Measurements from ENCODE around the gene AQP5.

Gene AQP5

DNA sequence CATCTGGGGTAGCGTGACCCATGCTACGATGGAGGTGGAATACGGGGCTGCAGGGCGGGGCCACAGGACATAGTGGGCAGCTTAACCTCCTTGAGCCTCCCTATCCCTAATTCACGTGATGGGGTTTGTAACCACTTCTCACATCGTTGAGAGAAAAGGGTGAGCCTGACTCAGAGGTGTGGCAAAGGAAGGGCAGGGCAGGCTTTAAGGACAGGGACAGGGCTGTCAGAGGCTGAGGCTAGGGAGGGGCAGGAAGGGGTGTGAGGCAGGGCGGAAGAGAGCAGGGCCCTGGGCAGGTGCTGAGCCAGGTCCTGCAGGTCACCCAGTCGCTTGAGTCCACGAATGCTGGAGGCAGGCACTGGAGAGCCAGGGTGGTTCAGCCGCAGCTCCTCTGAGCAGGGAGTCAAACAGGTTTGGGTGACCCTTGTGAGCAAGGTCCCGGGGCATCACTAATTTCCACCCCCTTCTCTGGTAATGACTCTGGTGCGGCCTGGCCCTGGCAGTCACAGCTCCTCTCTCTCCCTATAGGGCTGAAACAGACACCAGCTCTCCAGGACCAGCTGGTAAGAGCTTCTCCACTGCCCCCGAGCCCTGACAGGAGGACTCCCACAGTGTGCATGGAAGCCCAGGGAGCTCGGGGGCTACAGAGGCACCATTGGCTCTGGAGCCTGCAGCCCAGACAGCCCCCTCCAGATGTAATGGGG is 18.6 kb upstream of the AQP5 start:
- Histone ChIP-seq H3K9me3 (replicated peaks in 1 of 2; ENCODE audit: control insufficient read depth in 2 of 2, insufficient read depth in 1 of 2, low read depth in 1 of 2, low read length in 2 of 2) (no peaks in the 10 kb centered on the region), H3K36me3 (replicated peaks in 1 of 2; ENCODE audit: control insufficient read depth in 2 of 2, insufficient read depth in 2 of 2, low read length in 2 of 2) (no peaks in the 10 kb centered on the region), H3K18ac (ENCODE audit: low read length) (peak overlapping the region; percentile 81), H3K4ac (ENCODE audit: low read length) (peak overlapping the region; percentile 27), H3K23ac (ENCODE audit: low read depth, low read length, poor library complexity) (peak overlapping the region; percentile 56), H3K9ac (ENCODE audit: low read depth, low read length, poor library complexity) (peak overlapping the region; percentile 61), H2AK5ac (ENCODE audit: low read depth, low read length) (peak overlapping the region; percentile 67), H4K91ac (ENCODE audit: low read depth, low read length, poor library complexity) (no peak overlapping the region), H3K4me2 (ENCODE audit: insufficient read depth, low read length, poor library complexity, severe bottlenecking) (no peak overlapping the region), H3K79me1 (ENCODE audit: low read depth, low read length) (no peaks in the 10 kb centered on the region), H3K4me1 (ENCODE audit: control insufficient read depth in 2 of 2, insufficient read depth in 1 of 2, low read depth in 1 of 2, low read length in 2 of 2) (peaks cover 2% of the 10 kb centered on the region in 2 donors), H4K8ac (ENCODE audit: low read depth, low read length) (no peak overlapping the region), H3K14ac (ENCODE audit: low read length) (peak overlapping the region; percentile 25), H2BK5ac (ENCODE audit: low read length) (no peak overlapping the region), H2BK120ac (ENCODE audit: low read depth, low read length) (no peak overlapping the region), H2BK15ac (ENCODE audit: low read length) (peak overlapping the region; percentile 45), H2BK12ac (ENCODE audit: low read length) (peak overlapping the region; percentile 26), H3K27me3 (ENCODE audit: control insufficient read depth in 3 of 3, insufficient read depth in 3 of 3, low read depth in 1 of 3, low read length in 3 of 3) (peaks cover 0 to 75% (median 5%) of the 10 kb centered on the region in 3 experiments), H2AFZ (ENCODE audit: low read length) (no peak overlapping the region), H3K4me3 (ENCODE audit: low read length in 2 of 2) (no peak overlapping the region), H3K27ac (replicated peaks; ENCODE audit: low read length) (no peak overlapping the region)
- no peak for DNase-seq (ENCODE audit: low spot score)
- no CpG with 5 or more reads among the region's 14 CpGs for WGBS, 2 donors (ENCODE audit: extremely low coverage in 2 of 2, insufficient read length in 2 of 2, insufficient replicate concordance in 1 of 2)

DNA sequence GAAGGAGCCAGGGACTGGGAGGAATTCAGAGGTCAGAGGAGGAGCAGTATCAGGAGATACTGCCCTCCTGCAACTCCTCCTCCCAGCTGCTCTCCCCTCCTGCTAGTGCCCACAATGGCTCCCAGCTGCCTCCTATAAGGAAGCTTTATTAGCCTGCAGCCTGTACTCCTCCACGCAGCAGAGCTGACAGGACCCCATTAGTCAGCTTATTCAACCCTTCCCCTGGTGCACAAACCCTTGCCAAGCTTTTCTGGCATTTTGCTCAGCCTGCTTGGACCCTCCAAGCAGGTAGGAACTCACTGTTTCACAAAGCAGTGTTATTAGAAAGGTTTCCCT is 18.1 kb upstream of the AQP5 start:
- Histone ChIP-seq H2BK15ac (ENCODE audit: low read length) (peak overlapping the region; percentile 45), H3K9ac (ENCODE audit: low read depth, low read length, poor library complexity) (no peak overlapping the region), H2BK5ac (ENCODE audit: low read length) (no peak overlapping the region), H3K27ac (replicated peaks; ENCODE audit: low read length) (no peak overlapping the region), H3K79me1 (ENCODE audit: low read depth, low read length) (no peaks in the 10 kb centered on the region), H3K4me1 (ENCODE audit: control insufficient read depth in 2 of 2, insufficient read depth in 1 of 2, low read depth in 1 of 2, low read length in 2 of 2) (peaks cover 2% of the 10 kb centered on the region in 2 donors), H3K4ac (ENCODE audit: low read length) (no peak overlapping the region), H4K8ac (ENCODE audit: low read depth, low read length) (no peak overlapping the region), H3K27me3 (ENCODE audit: control insufficient read depth in 3 of 3, insufficient read depth in 3 of 3, low read depth in 1 of 3, low read length in 3 of 3) (peaks cover 0 to 76% (median 5%) of the 10 kb centered on the region in 3 experiments), H3K14ac (ENCODE audit: low read length) (no peak overlapping the region), H2BK120ac (ENCODE audit: low read depth, low read length) (no peak overlapping the region), H3K9me3 (replicated peaks in 1 of 2; ENCODE audit: control insufficient read depth in 2 of 2, insufficient read depth in 1 of 2, low read depth in 1 of 2, low read length in 2 of 2) (no peaks in the 10 kb centered on the region), H3K4me2 (ENCODE audit: insufficient read depth, low read length, poor library complexity, severe bottlenecking) (no peak overlapping the region), H2BK12ac (ENCODE audit: low read length) (peak overlapping the region; percentile 26), H3K23ac (ENCODE audit: low read depth, low read length, poor library complexity) (no peak overlapping the region), H3K4me3 (ENCODE audit: low read length in 2 of 2) (no peak overlapping the region), H3K18ac (ENCODE audit: low read length) (no peak overlapping the region), H2AK5ac (ENCODE audit: low read depth, low read length) (peak overlapping the region; percentile 67), H4K91ac (ENCODE audit: low read depth, low read length, poor library complexity) (no peak overlapping the region), H3K36me3 (replicated peaks in 1 of 2; ENCODE audit: control insufficient read depth in 2 of 2, insufficient read depth in 2 of 2, low read length in 2 of 2) (no peaks in the 10 kb centered on the region), H2AFZ (ENCODE audit: low read length) (no peak overlapping the region)
- no peak for DNase-seq (ENCODE audit: low spot score)
- no CpG with 5 or more reads among the region's 1 CpG for WGBS, 2 donors (ENCODE audit: extremely low coverage in 2 of 2, insufficient read length in 2 of 2, insufficient replicate concordance in 1 of 2)

DNA sequence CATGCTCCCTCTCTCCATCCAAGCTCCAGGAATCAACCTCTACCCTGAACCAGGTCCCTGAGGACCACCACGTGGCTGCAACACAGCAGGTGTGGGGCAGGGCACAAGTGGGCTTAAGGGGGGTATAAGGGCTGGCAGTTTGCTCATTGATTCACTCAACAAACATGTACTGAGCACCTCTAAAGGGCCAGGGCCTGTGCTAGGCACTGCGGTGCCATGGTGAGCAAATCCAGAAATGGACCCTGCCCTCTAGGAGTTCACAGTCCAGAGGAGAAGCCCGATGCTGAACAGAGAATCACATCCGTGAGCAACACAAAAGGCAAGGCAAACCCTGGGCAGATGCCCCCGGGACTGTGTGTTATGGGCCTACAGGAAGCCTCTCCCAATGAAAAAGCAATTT is 17.6 kb upstream of the AQP5 start:
- no peak overlapping the region for H2BK120ac ChIP-seq (ENCODE audit: low read depth, low read length)
- no peak for DNase-seq (ENCODE audit: low spot score)
- H3K4me2 ChIP-seq (ENCODE audit: insufficient read depth, low read length, poor library complexity, severe bottlenecking), result no peak overlapping the region
- no CpG with 5 or more reads among the region's 5 CpGs for WGBS, 2 donors (ENCODE audit: extremely low coverage in 2 of 2, insufficient read length in 2 of 2, insufficient replicate concordance in 1 of 2)
- no peak overlapping the region for H3K14ac ChIP-seq (ENCODE audit: low read length)
- no peak overlapping the region for H4K91ac ChIP-seq (ENCODE audit: low read depth, low read length, poor library complexity)
- H2BK5ac ChIP-seq (ENCODE audit: low read length), result no peak overlapping the region
- no peak overlapping the region for H3K9ac ChIP-seq (ENCODE audit: low read depth, low read length, poor library complexity)
- no peak overlapping the region for H2BK15ac ChIP-seq (ENCODE audit: low read length)
- no peaks in the 10 kb centered on the region for H3K9me3 ChIP-seq (replicated peaks in 1 of 2; ENCODE audit: control insufficient read depth in 2 of 2, insufficient read depth in 1 of 2, low read depth in 1 of 2, low read length in 2 of 2)
- no peak overlapping the region for H3K4me3 ChIP-seq (ENCODE audit: low read length in 2 of 2)
- H4K8ac ChIP-seq (ENCODE audit: low read depth, low read length), result no peak overlapping the region
- no peak overlapping the region for H2AFZ ChIP-seq (ENCODE audit: low read length)
- H3K18ac ChIP-seq (ENCODE audit: low read length), result no peak overlapping the region
- no peak overlapping the region for H2BK12ac ChIP-seq (ENCODE audit: low read length)
- no peak overlapping the region for H3K4ac ChIP-seq (ENCODE audit: low read length)
- H3K23ac ChIP-seq (ENCODE audit: low read depth, low read length, poor library complexity), result no peak overlapping the region
- H2AK5ac ChIP-seq (ENCODE audit: low read depth, low read length), result no peak overlapping the region
- no peaks in the 10 kb centered on the region for H3K36me3 ChIP-seq (replicated peaks in 1 of 2; ENCODE audit: control insufficient read depth in 2 of 2, insufficient read depth in 2 of 2, low read length in 2 of 2)
- H3K79me1 ChIP-seq (ENCODE audit: low read depth, low read length), result no peaks in the 10 kb centered on the region
- H3K27me3 ChIP-seq (ENCODE audit: control insufficient read depth in 3 of 3, insufficient read depth in 3 of 3, low read depth in 1 of 3, low read length in 3 of 3), result peaks cover 0 to 76% (median 5%) of the 10 kb centered on the region in 3 experiments
- peaks cover 2% of the 10 kb centered on the region in 2 donors for H3K4me1 ChIP-seq (ENCODE audit: control insufficient read depth in 2 of 2, insufficient read depth in 1 of 2, low read depth in 1 of 2, low read length in 2 of 2)
- H3K27ac ChIP-seq (replicated peaks; ENCODE audit: low read length), result no peak overlapping the region

DNA sequence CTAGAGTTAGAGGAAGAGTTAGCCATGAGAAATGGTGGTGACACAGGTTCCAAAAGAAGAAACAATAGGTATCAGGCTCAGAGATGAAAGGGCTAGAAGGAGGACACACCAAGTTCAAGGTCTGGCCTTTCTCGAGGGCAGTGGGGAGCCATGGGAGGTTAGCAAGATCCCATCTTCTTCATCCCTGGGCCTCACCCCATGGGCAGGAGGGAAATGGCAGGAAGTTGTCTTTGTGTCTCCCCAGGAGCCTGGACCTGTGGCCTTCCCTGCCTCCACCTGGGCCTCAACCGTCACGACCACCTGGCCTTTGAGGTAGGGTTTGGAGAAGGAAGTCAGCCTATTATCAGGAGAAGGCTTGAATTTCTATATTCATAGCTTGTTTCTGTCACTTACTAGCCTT is 17.0 kb upstream of the AQP5 start:
- Histone ChIP-seq H3K9ac (ENCODE audit: low read depth, low read length, poor library complexity) (no peak overlapping the region), H3K79me1 (ENCODE audit: low read depth, low read length) (no peaks in the 10 kb centered on the region), H3K27ac (replicated peaks; ENCODE audit: low read length) (no peak overlapping the region), H4K8ac (ENCODE audit: low read depth, low read length) (no peak overlapping the region), H3K4me1 (ENCODE audit: control insufficient read depth in 2 of 2, insufficient read depth in 1 of 2, low read depth in 1 of 2, low read length in 2 of 2) (peaks cover 2% of the 10 kb centered on the region in 2 donors), H2AK5ac (ENCODE audit: low read depth, low read length) (no peak overlapping the region), H3K4me3 (ENCODE audit: low read length in 2 of 2) (no peak overlapping the region), H2BK120ac (ENCODE audit: low read depth, low read length) (no peak overlapping the region), H3K4me2 (ENCODE audit: insufficient read depth, low read length, poor library complexity, severe bottlenecking) (no peak overlapping the region), H4K91ac (ENCODE audit: low read depth, low read length, poor library complexity) (no peak overlapping the region), H3K27me3 (ENCODE audit: control insufficient read depth in 3 of 3, insufficient read depth in 3 of 3, low read depth in 1 of 3, low read length in 3 of 3) (peaks cover 0 to 78% (median 5%) of the 10 kb centered on the region in 3 experiments), H3K4ac (ENCODE audit: low read length) (no peak overlapping the region), H3K9me3 (replicated peaks in 1 of 2; ENCODE audit: control insufficient read depth in 2 of 2, insufficient read depth in 1 of 2, low read depth in 1 of 2, low read length in 2 of 2) (no peaks in the 10 kb centered on the region), H2BK15ac (ENCODE audit: low read length) (peak overlapping the region; percentile 14), H3K36me3 (replicated peaks in 1 of 2; ENCODE audit: control insufficient read depth in 2 of 2, insufficient read depth in 2 of 2, low read length in 2 of 2) (no peaks in the 10 kb centered on the region), H3K18ac (ENCODE audit: low read length) (no peak overlapping the region), H2AFZ (ENCODE audit: low read length) (no peak overlapping the region), H3K23ac (ENCODE audit: low read depth, low read length, poor library complexity) (no peak overlapping the region), H2BK12ac (ENCODE audit: low read length) (no peak overlapping the region), H2BK5ac (ENCODE audit: low read length) (no peak overlapping the region), H3K14ac (ENCODE audit: low read length) (no peak overlapping the region)
- no peak for DNase-seq (ENCODE audit: low spot score)
- WGBS, 2 donors (ENCODE audit: extremely low coverage in 2 of 2, insufficient read length in 2 of 2, insufficient replicate concordance in 1 of 2), result no CpG with 5 or more reads among the region's 3 CpGs
